Caco-2 (cell line): ENCODE measurements around the gene PTPN14. TPM values are rescaled to one million over a fixed set of nuclear protein-coding genes. Genes with fewer than 3 reads are reported as not detected.

Experiments used
- BruUV-seq: library from RNA; stranded (reverse); fragments of 400-500 nt; replicated peaks from 2 replicates; lab custom pipeline; 2021; lab: Mats Ljungman, UMichigan
- CTCF ChIA-PET: fragments of 300-600 bp; sonication (Branson Sonifier 250); formaldehyde crosslinking; loops from one replicate; lab custom pipeline; 2022; ENCODE audit warnings: antibody characterized with exemption; lab: Charles Lee
- POLR2A ChIA-PET: fragments of 300-600 bp; sonication (Branson Sonifier 250); formaldehyde crosslinking; loops from one replicate; lab custom pipeline; 2022; ENCODE audit warnings: antibody characterized with exemption; lab: Charles Lee
- DNase-seq, 2 experiments: peaks; one replicate each; pipeline versions ENCODE4 v3.0.0 to v3.0.0-alpha.2; 2020 to 2022
- H3K27me3 ChIP-seq: replicated peaks from 2 replicates; pipeline ENCODE4 v1.6.0; 2011; ENCODE audit warnings: low read length; ENCODE audit not compliant: control insufficient read depth, insufficient read depth
- H3K36me3 ChIP-seq: 2 replicates; pipeline ENCODE4 v1.5.1; 2011; ENCODE audit warnings: low read length; ENCODE audit not compliant: control insufficient read depth, insufficient read depth
- H3K4me1 ChIP-seq: fragments of 250-450 bp; sonication (Bioruptor Pico); 2 replicates; pipeline ENCODE4 v1.5.1; 2020; ENCODE audit warnings: mild to moderate bottlenecking
- H3K4me3 ChIP-seq: 2 replicates; pipeline ENCODE4 v1.5.1; 2011; ENCODE audit warnings: low read depth, mild to moderate bottlenecking, control low read depth, low read length
- H3K9me3 ChIP-seq: fragments of 250-450 bp; sonication (Bioruptor Pico); 2 replicates; pipeline ENCODE4 v1.5.1; 2020; ENCODE audit warnings: mild to moderate bottlenecking, moderate library complexity
- H3K27ac Mint-ChIP-seq: one replicate; pipeline ENCODE4 v1.8.0; 2022; ENCODE audit warnings: mixed read lengths; ENCODE audit not compliant: unreplicated experiment
- H3K27me3 Mint-ChIP-seq: one replicate; pipeline ENCODE4 v1.8.0; 2022; ENCODE audit warnings: mixed read lengths; ENCODE audit not compliant: insufficient read depth, unreplicated experiment
- H3K36me3 Mint-ChIP-seq: one replicate; pipeline ENCODE4 v1.8.0; 2022; ENCODE audit warnings: mild to moderate bottlenecking, mixed read lengths; ENCODE audit not compliant: insufficient read depth, unreplicated experiment
- H3K4me1 Mint-ChIP-seq: one replicate; pipeline ENCODE4 v1.8.0; 2022; ENCODE audit warnings: low read depth, mixed read lengths; ENCODE audit not compliant: unreplicated experiment
- H3K4me3 Mint-ChIP-seq: one replicate; pipeline ENCODE4 v1.8.0; 2022; ENCODE audit warnings: mild to moderate bottlenecking, moderate library complexity, mixed read lengths; ENCODE audit not compliant: unreplicated experiment
- H3K9me3 Mint-ChIP-seq: one replicate; pipeline ENCODE4 v1.8.0; 2022; ENCODE audit warnings: mixed read lengths; ENCODE audit not compliant: unreplicated experiment
- intact Hi-C: fragments of 100-400 bp; cut with micrococcal nuclease; formaldehyde crosslinking; loops from one replicate; pipeline ENCODE4 v1.10.0; 2022; ENCODE audit not compliant: unreplicated experiment
- total RNA-seq: library from RNA; stranded (reverse); gene quantifications from 2 replicates; pipeline ENCODE4 v1.2.3, GENCODE V29; 2022
- TF ChIP-seq, protein P1 (sequence below), 2 experiments: fragments of 200-600 bp in 1 of 2; IDR thresholded peaks; 1 replicate in 1 of 2; 2 replicates in 1 of 2; pipeline versions ENCODE4 v1.5.1 to v1.8.0; 2011 to 2022; ENCODE audit warnings: antibody characterized with exemption in 1 of 2, control low read depth in 1 of 2, inconsistent platforms in 1 of 2, low read depth in 1 of 2, low read length in 1 of 2, mild to moderate bottlenecking in 1 of 2, moderate library complexity in 1 of 2; ENCODE audit not compliant: insufficient read depth in 1 of 2, severe bottlenecking in 1 of 2, unreplicated experiment in 1 of 2

The PTPN14 gene
- total RNA-seq, 1 experiment from 2014 or later = 103 TPM

DNA sequence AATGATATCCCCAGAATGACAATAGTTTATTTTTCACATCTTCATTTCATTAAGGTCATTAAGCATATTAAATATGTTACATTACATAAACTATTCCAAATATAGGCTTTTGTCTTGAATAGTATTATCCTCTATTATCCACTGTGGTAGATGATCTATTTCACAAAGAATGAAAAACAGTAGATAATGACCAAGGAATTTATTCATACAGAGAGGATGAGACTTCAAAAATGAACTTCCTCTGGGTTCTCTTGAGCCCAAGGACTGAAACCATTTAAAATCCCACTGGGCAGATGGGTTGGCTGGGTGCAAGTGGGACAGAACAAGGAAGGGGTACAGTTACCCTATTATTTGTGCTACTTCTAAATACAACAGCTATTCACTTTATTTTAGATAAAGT is 33.0 kb downstream of the PTPN14 start:
- no TSS peak for BruUV-seq
- Mint-ChIP-seq H3K27ac (peak overlapping the region; percentile 91), H3K27me3 (no peaks in the 10 kb centered on the region), H3K36me3 (peaks cover 56% of the 10 kb centered on the region), H3K4me1 (peaks cover 65% of the 10 kb centered on the region), H3K9me3 (no peaks in the 10 kb centered on the region), H3K4me3 (no peak overlapping the region)
- no peaks in the 10 kb centered on the region for H3K27me3 ChIP-seq
- CTCF ChIA-PET = no interaction called here
- intact Hi-C loops = no loop called here
- TF ChIP-seq, protein P1, sequence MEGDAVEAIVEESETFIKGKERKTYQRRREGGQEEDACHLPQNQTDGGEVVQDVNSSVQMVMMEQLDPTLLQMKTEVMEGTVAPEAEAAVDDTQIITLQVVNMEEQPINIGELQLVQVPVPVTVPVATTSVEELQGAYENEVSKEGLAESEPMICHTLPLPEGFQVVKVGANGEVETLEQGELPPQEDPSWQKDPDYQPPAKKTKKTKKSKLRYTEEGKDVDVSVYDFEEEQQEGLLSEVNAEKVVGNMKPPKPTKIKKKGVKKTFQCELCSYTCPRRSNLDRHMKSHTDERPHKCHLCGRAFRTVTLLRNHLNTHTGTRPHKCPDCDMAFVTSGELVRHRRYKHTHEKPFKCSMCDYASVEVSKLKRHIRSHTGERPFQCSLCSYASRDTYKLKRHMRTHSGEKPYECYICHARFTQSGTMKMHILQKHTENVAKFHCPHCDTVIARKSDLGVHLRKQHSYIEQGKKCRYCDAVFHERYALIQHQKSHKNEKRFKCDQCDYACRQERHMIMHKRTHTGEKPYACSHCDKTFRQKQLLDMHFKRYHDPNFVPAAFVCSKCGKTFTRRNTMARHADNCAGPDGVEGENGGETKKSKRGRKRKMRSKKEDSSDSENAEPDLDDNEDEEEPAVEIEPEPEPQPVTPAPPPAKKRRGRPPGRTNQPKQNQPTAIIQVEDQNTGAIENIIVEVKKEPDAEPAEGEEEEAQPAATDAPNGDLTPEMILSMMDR (IDR thresholded peaks at IDR 0.05; ENCODE audit: insufficient read depth in 1 of 2, low read depth in 1 of 2, low read length in 1 of 2, severe bottlenecking in 1 of 2, unreplicated experiment in 1 of 2) = no peak
- POLR2A ChIA-PET = no interaction called here
- no peaks in the 10 kb centered on the region for H3K36me3 ChIP-seq
- peaks cover 83% of the 10 kb centered on the region for H3K4me1 ChIP-seq
- H3K4me3 ChIP-seq = no peak overlapping the region
- H3K9me3 ChIP-seq = no peaks in the 10 kb centered on the region
- no peak for DNase-seq

DNA sequence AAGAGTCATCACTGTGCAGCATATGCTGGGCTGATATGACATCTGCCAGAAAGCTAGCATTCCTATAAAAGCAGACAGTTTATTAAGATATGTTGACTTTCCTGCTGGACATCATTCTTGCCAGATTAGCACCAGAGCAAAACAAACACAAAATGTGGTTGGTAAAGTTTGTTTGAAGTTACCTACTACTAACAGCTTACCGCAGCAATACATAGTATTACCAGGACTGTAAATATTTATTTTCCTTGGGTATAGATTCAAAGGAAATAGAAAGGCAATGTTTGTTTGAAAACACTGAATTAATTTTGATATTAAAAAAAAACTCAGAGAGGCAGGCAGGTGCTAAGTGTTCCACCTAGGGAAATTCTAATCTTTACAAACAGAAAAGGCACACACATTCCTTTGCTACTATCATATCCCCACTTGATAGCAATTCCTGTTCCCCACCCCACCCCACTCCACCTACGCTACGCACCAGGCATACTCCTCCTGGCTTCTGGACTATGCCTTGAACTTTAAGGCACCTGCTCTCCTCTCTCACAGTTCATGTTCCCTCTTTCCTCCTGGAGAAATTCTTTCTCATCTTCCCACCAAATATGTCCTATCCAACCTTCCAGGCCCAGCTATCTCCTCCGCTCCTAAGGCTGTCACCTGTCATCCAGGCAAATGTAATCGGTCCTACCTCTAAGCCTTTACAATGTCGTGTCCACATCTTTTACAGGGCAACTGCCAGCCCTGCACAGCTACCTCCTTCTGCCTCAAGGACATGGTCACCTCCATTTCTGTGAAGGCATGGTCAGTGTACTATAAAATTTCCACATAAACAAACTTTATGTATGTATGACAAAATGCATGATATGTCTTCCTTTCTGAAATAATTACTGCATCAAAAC is 34.7 kb downstream of the PTPN14 start:
- peak; percentile 72 to 83 for DNase-seq
- no peaks in the 10 kb centered on the region for H3K27me3 Mint-ChIP-seq
- ChIA-PET POLR2A (interaction anchor here (1.0 to 2.2 kb wide), 3 partner anchors 13 to 86 kb away, joined by 3 to 18 read pairs (median 4); partner anchors contain the start of genes CENPF and PTPN14), CTCF (interaction anchor here (0.7 kb wide), 1 partner anchor 34 kb away, joined by 3 read pairs; no protein-coding TSS in a partner anchor)
- intact Hi-C loops = loop anchor here (1.0 to 2.0 kb wide), 5 partner anchors 9 to 235 kb away; partner anchors contain the start of genes PTPN14 and SMYD2
- H3K4me1 Mint-ChIP-seq = peaks cover 62% of the 10 kb centered on the region
- TSS peak; percentile 94 for BruUV-seq
- H3K4me1 ChIP-seq = peaks cover 73% of the 10 kb centered on the region
- H3K36me3 ChIP-seq = no peaks in the 10 kb centered on the region
- peak overlapping the region; percentile 4; the same call in 1 of the 2 replicates for H3K4me3 ChIP-seq
- TF ChIP-seq, protein P1 (IDR thresholded peaks at IDR 0.05; ENCODE audit: insufficient read depth in 1 of 2, low read depth in 1 of 2, low read length in 1 of 2, severe bottlenecking in 1 of 2, unreplicated experiment in 1 of 2) = no peak
- peaks cover 65% of the 10 kb centered on the region for H3K36me3 Mint-ChIP-seq
- H3K9me3 Mint-ChIP-seq = peaks cover 2% of the 10 kb centered on the region
- no peaks in the 10 kb centered on the region for H3K9me3 ChIP-seq
- peak overlapping the region; percentile 75 for H3K4me3 Mint-ChIP-seq
- peak overlapping the region; percentile 91 for H3K27ac Mint-ChIP-seq
- H3K27me3 ChIP-seq = no peaks in the 10 kb centered on the region
